SU-DHL-6 (cell line): ENCODE measurements around the gene FAM110A.

Experiments used
- CTCF ChIP-seq: fragments of 200-600 bp; sonication (generic); IDR thresholded peaks from one replicate; pipeline ENCODE4 v1.5.1; 2017; ENCODE audit warnings: antibody characterized with exemption, mild to moderate bottlenecking, low read length, moderate library complexity; ENCODE audit not compliant: insufficient read depth, poor library complexity, severe bottlenecking
- EZH2phosphoT487 ChIP-seq: fragments of 200-600 bp; sonication (generic), shearing (Covaris generic); conservative IDR thresholded peaks from 2 replicates; pipeline ENCODE4 v1.6.1; 2018; ENCODE audit warnings: mild to moderate bottlenecking, antibody characterized with exemption, low read length, moderate library complexity, mixed read lengths

GRCh38 chr20:805713-806112 lies 27.8 kb upstream of the FAM110A start:
- no peak for TF ChIP-seq CTCF
- no peak for TF ChIP-seq EZH2phosphoT487
